A673 (cell line): ENCODE data around the gene TNNI3. TPM values are rescaled to one million over a fixed set of nuclear protein-coding genes. Genes with fewer than 3 reads are reported as not detected.

Experiments
- BruUV-seq: library from RNA; stranded (reverse); fragments of 400-500 nt; replicated peaks from 2 replicates; lab custom pipeline; 2021; lab: Mats Ljungman, UMichigan
- CTCF ChIA-PET: fragments of 300-600 bp; sonication (Branson Sonifier 250); formaldehyde crosslinking; loops from one replicate; lab custom pipeline; 2022; ENCODE audit warnings: antibody characterized with exemption; lab: Charles Lee
- POLR2A ChIA-PET: fragments of 300-600 bp; sonication (Branson Sonifier 250); formaldehyde crosslinking; loops from one replicate; lab custom pipeline; 2022; ENCODE audit warnings: antibody characterized with exemption; ENCODE audit not compliant: low non-redundant PET; lab: Charles Lee
- DNase-seq: peaks from one replicate; pipeline ENCODE4 v3.0.0-alpha.2; 2015; ENCODE audit warnings: low spot score
- H3K27ac ChIP-seq: fragments of 200-600 bp; sonication (generic); 2 replicates; pipeline ENCODE4 v1.5.1; 2016; ENCODE audit warnings: mixed run types, low read depth, mild to moderate bottlenecking, mixed read lengths, antibody characterized with exemption, low read length; ENCODE audit not compliant: poor library complexity, severe bottlenecking
- H3K27me3 ChIP-seq: fragments of 200-600 bp; sonication (generic); replicated peaks from 2 replicates; pipeline ENCODE4 v1.6.1; 2017; ENCODE audit warnings: mixed run types, low read depth, mild to moderate bottlenecking, mixed read lengths, antibody characterized with exemption, low read length; ENCODE audit not compliant: insufficient read depth, poor library complexity
- H3K36me3 ChIP-seq: fragments of 200-600 bp; sonication (generic); 2 replicates; pipeline ENCODE4 v1.6.1; 2016; ENCODE audit warnings: mixed run types, mild to moderate bottlenecking, mixed read lengths, antibody characterized with exemption, low read length; ENCODE audit not compliant: insufficient read depth, poor library complexity, severe bottlenecking
- H3K4me1 ChIP-seq: fragments of 200-600 bp; sonication (generic); 2 replicates; pipeline ENCODE4 v1.6.1; 2017; ENCODE audit warnings: mixed run types, mild to moderate bottlenecking, mixed read lengths, antibody characterized with exemption, low read length; ENCODE audit not compliant: insufficient read depth, poor library complexity, severe bottlenecking
- H3K4me3 ChIP-seq: fragments of 200-600 bp; sonication (generic); 2 replicates; pipeline ENCODE4 v1.5.1; 2016; ENCODE audit warnings: low read depth, mixed run types, mild to moderate bottlenecking, mixed read lengths, low read length; ENCODE audit not compliant: poor library complexity, severe bottlenecking
- H3K9me3 ChIP-seq: fragments of 200-600 bp; sonication (generic); 2 replicates; pipeline ENCODE4 v1.6.1; 2016; ENCODE audit warnings: mixed run types, low read depth, mild to moderate bottlenecking, mixed read lengths, antibody characterized with exemption, low read length; ENCODE audit not compliant: poor library complexity, severe bottlenecking
- EZH2 ChIP-seq: fragments of 200-600 bp; sonication (generic); IDR thresholded peaks from 2 replicates; pipeline ENCODE4 v1.6.1; 2017; ENCODE audit warnings: borderline replicate concordance, low read depth, mild to moderate bottlenecking, mixed read lengths, antibody characterized with exemption, low read length; ENCODE audit not compliant: poor library complexity, severe bottlenecking
- intact Hi-C: fragments of 100-400 bp; cut with micrococcal nuclease; formaldehyde crosslinking; loops from one replicate; pipeline ENCODE4 v1.10.0; 2022; ENCODE audit not compliant: unreplicated experiment
- total RNA-seq: library from RNA; stranded (reverse); gene quantifications from 2 replicates; pipeline ENCODE4 v1.2.3, GENCODE V29; 2021
- TF ChIP-seq, protein P1 (sequence below): fragments of 300-800, 200-600 bp; sonication (generic); conservative IDR thresholded peaks from 2 replicates; pipeline ENCODE4 v1.5.1; 2017; ENCODE audit warnings: low read depth, mild to moderate bottlenecking, antibody characterized with exemption, low read length, moderate library complexity, mixed read lengths

Gene TNNI3
- total RNA-seq, 1 experiment from 2014 or later = 12.8 TPM

GRCh38 chr19:55188625-55189024, 31.1 kb upstream of the TNNI3 start:
- TF ChIP-seq, protein P1, sequence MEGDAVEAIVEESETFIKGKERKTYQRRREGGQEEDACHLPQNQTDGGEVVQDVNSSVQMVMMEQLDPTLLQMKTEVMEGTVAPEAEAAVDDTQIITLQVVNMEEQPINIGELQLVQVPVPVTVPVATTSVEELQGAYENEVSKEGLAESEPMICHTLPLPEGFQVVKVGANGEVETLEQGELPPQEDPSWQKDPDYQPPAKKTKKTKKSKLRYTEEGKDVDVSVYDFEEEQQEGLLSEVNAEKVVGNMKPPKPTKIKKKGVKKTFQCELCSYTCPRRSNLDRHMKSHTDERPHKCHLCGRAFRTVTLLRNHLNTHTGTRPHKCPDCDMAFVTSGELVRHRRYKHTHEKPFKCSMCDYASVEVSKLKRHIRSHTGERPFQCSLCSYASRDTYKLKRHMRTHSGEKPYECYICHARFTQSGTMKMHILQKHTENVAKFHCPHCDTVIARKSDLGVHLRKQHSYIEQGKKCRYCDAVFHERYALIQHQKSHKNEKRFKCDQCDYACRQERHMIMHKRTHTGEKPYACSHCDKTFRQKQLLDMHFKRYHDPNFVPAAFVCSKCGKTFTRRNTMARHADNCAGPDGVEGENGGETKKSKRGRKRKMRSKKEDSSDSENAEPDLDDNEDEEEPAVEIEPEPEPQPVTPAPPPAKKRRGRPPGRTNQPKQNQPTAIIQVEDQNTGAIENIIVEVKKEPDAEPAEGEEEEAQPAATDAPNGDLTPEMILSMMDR = no peak
- TF ChIP-seq EZH2 = no peak
- H3K36me3 ChIP-seq = no peaks in the 10 kb centered on the region
- ChIA-PET CTCF (no interaction called here), POLR2A (no interaction called here)
- no peaks in the 10 kb centered on the region for H3K4me1 ChIP-seq
- no peak for DNase-seq
- no peaks in the 10 kb centered on the region for H3K9me3 ChIP-seq
- no peak overlapping the region for H3K4me3 ChIP-seq
- H3K27ac ChIP-seq = no peak overlapping the region
- no TSS peak for BruUV-seq
- intact Hi-C loops = no loop called here
- H3K27me3 ChIP-seq = no peaks in the 10 kb centered on the region

- BruUV-seq = no TSS peak
- H3K27ac ChIP-seq = no peak overlapping the region
- POLR2A ChIA-PET = no interaction called here
- H3K4me3 ChIP-seq = no peak overlapping the region
- no peak for DNase-seq
- no peaks in the 10 kb centered on the region for H3K4me1 ChIP-seq
- CTCF ChIA-PET = no interaction called here
- H3K9me3 ChIP-seq = no peaks in the 10 kb centered on the region
- intact Hi-C loops = no loop called here
- TF ChIP-seq, protein P1 = no peak
- no peak for TF ChIP-seq EZH2
- no peaks in the 10 kb centered on the region for H3K36me3 ChIP-seq
- peaks cover 17% of the 10 kb centered on the region for H3K27me3 ChIP-seq
Observed at GRCh38 chr19:55186080-55186479, 28.5 kb upstream of the TNNI3 start.

DNA sequence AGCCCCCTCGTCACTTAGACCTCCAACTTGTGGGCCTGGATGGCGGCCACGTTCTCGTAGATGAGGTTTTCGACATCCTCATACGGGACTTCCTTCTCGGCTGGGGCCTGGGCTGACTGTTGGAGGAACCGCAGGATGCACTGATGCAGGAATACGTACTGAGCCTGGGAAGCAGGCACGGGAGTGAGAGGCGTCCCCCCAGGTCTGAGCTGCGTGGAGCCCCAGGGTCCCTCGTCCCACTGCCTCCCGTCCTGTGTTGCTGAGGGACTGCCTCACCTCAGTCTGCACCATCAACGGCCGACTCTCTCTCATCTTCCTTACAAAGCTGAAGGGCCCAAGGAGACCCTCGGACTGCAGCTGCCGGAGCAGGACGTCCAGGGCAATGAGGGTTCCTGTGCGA, 24.2 kb upstream of the TNNI3 start:
- BruUV-seq = no TSS peak
- peaks cover 9% of the 10 kb centered on the region for H3K4me1 ChIP-seq
- no peaks in the 10 kb centered on the region for H3K9me3 ChIP-seq
- no peak overlapping the region for H3K27ac ChIP-seq
- CTCF ChIA-PET = no interaction called here
- TF ChIP-seq EZH2 = no peak
- TF ChIP-seq, protein P1 = no peak
- no peak for DNase-seq
- intact Hi-C loops = no loop called here
- POLR2A ChIA-PET = no interaction called here
- peaks cover 35% of the 10 kb centered on the region for H3K27me3 ChIP-seq
- H3K36me3 ChIP-seq = no peaks in the 10 kb centered on the region
- H3K4me3 ChIP-seq = no peak overlapping the region
